Measurements from ENCODE around the gene RBBP5.

Gene RBBP5

DNA sequence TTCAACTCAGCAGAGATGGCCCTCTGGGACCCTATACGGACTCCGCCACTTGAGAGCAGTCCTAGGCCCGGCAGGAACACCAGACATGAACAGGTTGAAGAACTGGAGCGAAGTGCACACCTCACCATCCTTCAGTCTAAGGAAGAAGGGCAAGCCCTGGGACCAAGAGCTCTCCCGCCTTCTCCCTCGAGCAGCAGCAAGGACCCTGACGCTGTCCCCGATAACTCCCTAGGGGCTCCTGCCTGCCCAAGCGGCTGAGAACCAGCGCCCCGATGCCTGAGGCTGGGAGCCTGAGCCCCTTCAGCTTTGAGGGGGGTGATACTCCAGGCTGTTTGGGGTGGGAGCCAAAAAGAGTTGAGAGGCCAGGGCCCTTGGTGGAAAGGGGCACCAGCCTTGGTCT lies 47.7 kb downstream of the RBBP5 start:
- no peak for DNase-seq (ENCODE audit: low read depth in 2 of 2)

DNA sequence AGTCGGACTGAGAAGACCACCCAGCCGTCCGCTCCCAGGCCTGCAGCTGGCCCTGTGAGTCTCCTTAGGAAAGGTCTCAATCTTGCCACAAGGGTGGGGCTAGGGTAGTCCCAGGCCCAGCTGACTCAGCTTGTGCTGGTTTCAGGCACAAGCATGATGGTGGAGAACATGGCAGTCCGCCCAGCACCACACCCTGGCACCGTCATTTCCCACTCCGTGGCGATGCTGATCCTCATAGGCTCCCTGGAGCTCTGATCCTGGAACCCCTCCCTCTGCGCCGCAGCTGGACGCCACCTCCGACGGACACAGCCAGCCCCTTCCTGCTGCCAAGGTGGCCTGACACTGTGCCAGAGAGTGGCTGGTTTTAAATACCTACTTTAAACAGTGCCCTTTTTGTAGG lies 48.3 kb downstream of the RBBP5 start:
- DNase-seq (ENCODE audit: low read depth in 2 of 2), result no peak

DNA sequence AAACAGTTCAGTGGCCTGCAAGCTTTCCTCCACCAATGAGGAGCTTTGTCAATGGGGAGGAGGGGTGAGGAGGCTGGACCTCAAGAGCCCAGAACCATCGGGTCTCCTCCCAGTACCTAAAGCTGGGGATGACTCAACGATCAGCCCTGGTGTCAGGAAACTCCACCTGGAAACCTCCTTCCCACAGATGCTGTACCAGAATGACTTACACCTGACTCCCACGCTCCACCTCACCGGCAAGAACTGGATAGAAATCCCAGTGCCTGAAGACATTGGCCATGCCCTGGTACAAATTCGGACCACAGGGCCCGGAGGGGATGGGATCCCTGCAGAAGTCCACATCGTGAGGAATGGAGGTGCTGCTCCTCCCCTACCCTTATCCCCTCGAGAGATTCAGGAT lies 48.9 kb downstream of the RBBP5 start:
- no peak for DNase-seq (ENCODE audit: low read depth in 2 of 2)

DNA sequence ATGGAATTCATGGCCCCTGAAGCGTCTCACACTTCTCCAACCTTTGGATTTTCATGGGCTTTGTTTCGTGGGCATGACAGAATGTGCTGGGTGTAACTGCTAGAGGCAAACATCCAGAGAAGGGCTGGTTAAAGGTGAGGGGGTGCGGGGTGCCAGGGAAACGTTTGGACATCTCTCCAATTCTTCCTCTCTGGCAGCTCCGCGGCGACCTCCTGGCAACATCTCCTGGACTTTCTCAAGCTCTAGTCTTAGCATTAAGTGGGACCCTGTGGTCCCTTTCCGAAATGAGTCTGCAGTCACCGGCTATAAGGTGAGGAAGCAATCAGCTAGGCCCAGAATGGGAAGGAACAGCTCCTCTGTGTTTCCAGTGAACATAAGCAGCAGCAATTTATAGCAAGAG lies 49.5 kb downstream of the RBBP5 start:
- DNase-seq (ENCODE audit: low read depth in 2 of 2), result no peak

DNA sequence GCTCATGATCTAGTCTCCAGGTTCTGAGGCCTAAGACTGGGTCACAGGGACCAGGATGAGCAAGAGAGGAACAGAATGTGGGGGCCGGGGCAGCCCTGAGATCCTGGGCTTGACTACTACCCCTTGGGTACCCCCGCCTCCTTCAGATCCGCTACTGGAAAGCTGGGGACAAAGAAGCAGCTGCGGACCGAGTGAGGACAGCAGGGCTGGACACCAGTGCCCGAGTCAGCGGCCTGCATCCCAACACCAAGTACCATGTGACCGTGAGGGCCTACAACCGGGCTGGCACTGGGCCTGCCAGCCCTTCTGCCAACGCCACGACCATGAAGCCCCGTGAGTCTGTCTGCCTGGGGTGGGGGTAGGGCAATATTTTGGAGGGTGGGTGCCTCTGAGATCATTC lies 50.0 kb downstream of the RBBP5 start:
- no peak for DNase-seq (ENCODE audit: low read depth in 2 of 2)

DNA sequence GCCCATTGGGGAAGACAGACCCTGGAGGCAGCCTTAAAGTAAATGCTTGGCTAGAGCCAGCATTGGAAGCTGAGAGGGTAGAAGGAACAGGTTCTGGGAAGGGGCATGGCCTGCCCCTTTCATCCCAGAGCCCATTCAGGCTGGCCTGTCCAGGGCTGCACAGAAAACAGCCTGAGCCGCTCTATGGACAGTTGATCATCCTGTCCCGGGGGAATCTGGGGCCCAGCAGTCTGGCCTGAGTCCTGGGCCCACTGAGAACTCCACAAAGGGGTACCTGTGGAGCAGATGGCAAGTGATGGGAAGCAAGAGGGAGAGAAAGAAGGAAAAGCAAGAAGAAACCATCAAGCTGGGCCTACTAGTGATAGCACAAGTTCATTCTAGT lies 50.8 kb downstream of the RBBP5 start:
- no peak for DNase-seq (ENCODE audit: low read depth in 2 of 2)

DNA sequence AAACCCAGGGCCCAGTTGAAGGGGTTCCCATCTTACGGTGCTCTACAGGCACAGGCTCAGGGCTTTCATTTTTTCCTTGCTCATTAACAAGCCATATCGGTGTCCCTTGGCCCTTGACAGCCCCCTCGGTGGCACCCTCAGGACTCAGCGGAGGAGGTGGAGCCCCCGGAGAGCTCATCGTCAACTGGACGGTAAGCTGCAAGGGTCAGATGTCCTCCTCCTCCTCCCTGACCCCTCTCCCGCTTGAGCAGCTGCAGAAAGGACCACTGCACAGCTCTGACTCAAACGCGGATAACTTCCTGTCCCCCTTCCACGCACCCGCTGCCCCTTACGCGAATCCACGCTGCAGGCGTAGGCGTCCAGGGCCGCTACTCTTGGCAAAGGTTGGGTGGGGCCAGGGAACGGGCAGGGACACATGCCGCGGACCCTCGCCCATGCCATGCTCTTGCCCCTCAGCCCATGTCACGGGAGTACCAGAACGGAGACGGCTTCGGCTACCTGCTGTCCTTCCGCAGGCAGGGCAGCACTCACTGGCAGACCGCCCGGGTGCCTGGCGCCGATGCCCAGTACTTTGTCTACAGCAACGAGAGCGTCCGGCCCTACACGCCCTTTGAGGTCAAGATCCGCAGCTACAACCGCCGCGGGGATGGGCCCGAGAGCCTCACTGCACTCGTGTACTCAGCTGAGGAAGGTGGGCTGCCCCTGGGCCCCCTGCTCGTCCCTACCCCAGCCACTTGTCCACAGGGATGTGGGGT lies 52.2 kb downstream of the RBBP5 start:
- no peak for DNase-seq (ENCODE audit: low read depth in 2 of 2)

DNA sequence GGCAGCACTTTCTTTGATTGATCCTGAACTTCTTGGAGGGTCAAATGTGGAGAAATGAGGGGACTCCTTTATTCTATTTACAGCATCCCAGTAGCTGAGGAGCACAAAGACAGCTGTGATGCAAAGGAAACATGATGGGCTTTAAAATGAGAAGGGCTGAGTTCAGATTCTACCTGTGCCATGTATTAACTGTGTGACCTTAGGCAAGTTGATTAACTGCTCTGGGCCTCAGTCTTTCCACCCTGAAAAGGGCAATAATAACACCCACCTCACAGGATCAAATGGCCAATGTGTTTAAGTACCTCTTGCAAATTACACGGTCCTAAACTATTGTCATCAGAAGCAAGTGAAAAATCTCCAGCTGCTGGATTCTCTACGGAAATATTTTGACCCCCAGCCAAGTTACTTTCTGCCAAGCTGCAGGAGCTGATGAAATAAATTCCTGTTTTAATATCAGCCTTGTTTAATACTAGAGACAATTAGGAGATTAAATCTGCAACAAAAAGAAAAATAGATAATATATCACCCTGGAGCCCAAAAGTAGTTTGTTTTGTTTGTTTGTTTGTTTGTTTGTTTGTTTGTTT lies 53.2 kb downstream of the RBBP5 start:
- DNase-seq (ENCODE audit: low read depth in 2 of 2), result no peak

DNA sequence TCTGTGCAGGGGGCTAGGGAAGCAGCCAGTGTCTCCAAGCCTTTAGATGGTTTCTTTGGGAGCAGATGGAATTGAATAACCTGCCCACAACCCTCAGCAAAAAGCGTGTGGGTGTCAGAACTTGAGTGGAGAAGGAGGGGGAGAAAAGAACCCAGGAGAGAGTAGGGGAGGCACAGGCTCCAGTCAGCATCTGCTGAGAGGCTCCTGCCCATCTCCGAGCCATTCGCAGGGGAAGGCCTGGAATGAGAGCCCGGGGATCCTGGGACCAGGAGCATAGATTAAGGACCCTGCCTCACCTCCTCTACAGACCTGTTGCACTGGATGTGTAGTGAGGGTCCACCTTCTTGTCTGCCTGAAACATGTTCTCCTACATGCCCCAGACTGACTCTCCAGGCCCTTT lies 53.8 kb downstream of the RBBP5 start:
- DNase-seq (ENCODE audit: low read depth in 2 of 2), result no peak

DNA sequence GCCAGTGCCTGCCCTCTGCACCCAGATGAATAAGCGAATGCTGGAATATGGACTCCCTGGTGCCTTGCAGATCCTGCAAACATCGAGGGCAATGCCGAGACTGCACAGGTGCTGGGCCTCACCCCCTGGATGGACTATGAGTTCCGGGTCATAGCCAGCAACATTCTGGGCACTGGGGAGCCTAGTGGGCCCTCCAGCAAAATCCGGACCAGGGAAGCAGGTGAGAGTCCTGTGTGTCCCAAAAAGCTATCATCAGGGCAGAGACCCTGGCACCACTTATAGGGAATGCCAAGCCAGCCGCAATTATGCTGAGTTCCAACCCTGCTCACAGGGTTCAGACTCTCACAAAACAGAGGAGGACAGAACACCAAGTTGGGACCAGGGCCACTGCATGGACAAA lies 54.7 kb downstream of the RBBP5 start:
- DNase-seq (ENCODE audit: low read depth in 2 of 2), result no peak

DNA sequence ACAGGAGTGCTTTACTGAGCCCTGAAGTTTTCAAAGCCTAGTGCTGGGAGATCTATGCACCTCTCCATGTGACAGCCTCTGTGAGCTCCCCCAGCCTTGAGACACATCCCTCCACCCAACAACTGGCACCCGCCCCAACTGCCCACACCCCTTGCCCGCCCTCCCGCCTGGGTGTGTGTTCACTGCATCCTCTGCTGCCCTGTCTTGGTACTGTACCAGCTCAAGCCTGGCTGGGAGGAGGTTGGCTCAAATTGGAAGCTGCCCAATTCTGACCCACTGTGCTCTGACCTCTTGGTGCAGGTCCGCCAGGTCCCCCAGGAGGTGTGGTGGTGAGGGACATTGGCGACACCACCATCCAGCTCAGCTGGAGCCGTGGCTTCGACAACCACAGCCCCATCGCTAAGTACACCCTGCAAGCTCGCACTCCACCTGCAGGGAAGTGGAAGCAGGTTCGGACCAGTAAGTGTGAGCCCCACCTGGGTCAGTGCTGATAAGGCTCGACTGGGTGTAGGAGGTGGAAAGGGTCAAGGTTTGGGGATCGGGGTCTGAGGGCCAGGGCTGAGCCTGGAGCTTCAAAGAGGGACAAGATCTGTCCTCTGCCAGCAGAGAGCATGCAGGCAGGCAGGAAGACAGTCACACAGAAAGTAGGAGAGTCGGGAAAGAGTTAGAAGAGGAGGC lies 55.5 kb downstream of the RBBP5 start:
- no peak for DNase-seq (ENCODE audit: low read depth in 2 of 2)

DNA sequence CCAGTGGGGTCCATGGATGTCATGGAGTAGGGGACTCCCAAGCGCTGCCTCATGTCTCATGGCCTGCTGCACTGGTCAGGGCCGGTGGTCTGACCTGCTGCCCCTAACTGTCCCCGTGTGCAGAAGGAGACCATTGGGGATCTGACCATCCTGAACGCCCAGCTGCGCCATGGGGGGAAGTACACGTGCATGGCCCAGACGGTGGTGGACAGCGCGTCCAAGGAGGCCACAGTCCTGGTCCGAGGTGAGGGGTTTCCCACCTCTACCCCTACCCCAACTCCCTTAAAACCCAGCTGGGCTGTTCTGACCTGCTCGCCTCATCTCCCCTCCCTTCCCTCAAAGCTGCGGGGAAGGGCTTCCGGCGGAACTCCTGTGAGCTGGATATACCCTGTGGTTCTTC lies 56.1 kb downstream of the RBBP5 start:
- no peak for DNase-seq (ENCODE audit: low read depth in 2 of 2)

DNA sequence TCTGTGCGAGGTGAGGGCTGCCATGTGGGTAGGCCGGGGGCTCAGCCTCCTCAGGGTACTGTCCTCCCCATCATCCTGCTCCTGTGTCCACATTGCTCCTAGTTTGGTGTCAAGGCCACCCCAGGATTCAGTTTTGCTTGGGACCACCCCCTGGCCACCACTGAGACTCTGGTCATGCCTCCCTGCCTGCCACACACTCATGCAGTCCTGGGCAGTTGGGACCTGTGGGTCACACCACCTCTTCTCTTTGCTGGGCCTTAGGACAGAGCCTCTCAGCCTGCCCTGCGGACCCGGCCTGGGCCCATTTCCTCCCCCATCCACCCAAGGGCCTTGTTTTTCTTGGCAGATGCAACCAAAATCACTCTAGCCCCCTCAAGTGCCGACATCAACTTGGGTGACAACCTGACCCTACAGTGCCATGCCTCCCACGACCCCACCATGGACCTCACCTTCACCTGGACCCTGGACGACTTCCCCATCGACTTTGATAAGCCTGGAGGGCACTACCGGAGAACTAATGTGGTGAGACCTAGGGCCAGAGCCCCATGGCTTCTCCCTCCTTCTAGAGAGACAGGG lies 56.9 kb downstream of the RBBP5 start:
- no peak for DNase-seq (ENCODE audit: low read depth in 2 of 2)

DNA sequence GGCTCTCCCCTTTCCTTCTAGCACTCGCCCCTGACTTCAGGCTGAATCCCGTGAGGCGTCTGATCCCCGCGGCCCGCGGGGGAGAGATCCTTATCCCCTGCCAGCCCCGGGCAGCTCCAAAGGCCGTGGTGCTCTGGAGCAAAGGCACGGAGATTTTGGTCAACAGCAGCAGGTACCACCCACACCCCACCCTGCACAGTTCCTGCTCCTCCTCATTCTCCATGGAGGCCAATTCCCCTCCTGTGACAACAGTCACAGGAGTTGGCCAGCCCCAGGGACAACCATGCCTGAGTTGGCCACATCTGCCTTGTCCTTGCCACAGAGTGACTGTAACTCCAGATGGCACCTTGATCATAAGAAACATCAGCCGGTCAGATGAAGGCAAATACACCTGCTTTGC lies 57.5 kb downstream of the RBBP5 start:
- DNase-seq (ENCODE audit: low read depth in 2 of 2), result no peak

DNA sequence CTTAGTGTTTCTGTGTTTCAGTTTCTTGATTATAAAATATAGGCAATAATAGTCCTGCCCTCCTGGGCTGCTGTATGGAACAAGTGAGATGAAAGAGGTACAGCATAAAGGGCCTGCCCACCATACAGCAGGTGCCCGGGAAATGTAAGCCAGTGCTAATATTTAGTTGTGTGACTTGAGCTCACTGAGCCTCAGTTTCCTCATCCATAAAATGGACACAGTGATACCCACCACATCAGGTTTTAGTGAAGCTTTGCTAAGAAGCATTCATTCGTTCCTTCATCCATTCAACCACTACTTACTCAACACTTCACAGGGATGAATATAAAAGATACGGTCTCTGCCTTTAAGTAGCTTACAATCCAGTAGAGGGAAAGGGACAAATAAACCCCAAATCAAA lies 58.9 kb downstream of the RBBP5 start:
- no peak for DNase-seq (ENCODE audit: low read depth in 2 of 2)

DNA sequence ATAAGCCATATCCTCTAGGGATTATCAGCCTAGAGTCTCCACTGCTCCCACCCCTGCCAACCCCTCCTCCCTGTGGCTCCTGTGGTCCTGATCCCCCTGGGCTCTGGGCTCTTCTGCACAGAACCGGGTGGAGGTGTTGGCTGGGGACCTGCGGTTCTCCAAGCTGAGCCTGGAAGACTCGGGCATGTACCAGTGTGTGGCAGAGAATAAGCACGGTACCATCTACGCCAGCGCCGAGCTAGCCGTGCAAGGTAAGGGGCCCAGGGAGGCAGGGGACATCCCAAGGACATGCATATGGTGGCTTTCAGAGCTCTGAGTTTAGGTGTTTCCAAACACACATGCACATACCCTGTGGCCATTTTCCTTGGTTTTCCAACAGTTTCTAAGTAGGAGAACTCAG lies 59.5 kb downstream of the RBBP5 start:
- DNase-seq (ENCODE audit: low read depth in 2 of 2), result no peak

DNA sequence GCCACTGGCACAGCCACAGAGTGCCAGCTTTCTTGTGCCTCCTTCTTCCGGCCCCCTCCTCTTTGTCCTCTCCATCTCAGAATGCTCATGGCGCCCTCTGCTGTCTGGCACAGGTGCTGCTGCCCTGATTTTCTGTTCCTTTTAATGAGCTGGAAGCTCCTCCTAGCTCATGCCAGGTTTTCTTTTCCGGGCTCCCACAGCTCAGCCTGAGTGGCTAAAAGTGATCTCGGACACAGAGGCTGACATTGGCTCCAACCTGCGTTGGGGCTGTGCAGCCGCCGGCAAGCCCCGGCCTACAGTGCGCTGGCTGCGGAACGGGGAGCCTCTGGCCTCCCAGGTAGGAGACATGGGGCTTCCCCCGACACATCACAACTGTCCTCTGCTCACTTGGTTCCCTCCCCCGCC lies 60.1 kb downstream of the RBBP5 start:
- DNase-seq (ENCODE audit: low read depth in 2 of 2), result peak; percentile 49 to 70

DNA sequence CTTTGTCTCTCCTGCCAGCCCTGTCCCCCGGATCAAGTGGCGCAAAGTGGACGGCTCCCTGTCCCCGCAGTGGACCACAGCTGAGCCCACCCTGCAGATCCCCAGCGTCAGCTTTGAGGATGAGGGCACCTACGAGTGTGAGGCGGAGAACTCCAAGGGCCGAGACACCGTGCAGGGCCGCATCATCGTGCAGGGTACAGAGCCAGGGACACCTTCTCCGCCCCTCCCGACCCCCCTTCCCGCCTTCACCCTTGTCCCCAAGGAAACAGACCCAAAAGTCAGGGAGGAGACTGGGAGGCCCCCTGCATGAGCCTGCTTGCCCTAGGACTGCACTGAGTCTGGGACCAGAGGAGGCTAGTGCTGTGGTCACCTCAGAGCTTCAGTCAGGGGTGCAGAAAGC lies 60.6 kb downstream of the RBBP5 start:
- DNase-seq (ENCODE audit: low read depth in 2 of 2), result no peak

DNA sequence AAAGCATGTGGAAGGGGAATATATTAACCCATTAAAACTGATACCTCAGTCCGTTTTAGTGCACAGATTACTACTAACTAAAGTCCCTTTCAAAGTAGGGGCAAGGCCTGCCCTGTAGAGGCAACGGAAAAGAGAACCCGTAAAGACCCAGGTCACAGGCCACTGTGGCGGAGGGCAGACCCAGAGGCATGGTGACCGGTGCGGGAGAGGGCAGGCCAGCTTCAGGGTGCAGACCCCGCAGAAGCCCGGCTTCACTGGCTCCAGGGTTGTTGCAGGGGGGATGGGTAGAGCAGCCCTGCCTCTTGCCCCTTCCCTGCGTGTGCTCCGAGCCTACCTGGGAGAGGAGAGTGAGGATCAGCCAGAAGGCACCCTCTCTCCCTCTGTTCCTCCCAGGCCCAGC lies 61.0 kb downstream of the RBBP5 start:
- DNase-seq (ENCODE audit: low read depth in 2 of 2), result no peak

DNA sequence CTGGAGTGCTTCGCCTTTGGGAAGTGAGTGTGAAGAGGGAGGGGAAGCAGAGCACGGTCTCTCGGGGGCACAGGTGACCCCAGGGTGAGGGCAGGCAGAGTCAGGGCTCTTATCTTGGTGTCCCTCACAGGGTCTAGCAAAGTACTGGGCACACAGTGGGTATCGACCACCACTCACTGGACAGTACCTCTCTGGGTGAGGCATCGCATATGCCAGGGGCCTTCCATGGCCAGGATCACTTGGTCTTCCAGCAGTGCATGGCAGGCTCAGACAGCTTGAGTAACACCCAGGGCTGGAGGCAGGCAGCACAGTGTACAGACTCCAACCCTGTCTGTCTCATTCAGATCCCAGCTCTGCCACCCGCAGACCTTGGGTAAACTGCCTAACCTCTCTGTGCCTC lies 62.1 kb downstream of the RBBP5 start:
- DNase-seq (ENCODE audit: low read depth in 2 of 2), result no peak

DNA sequence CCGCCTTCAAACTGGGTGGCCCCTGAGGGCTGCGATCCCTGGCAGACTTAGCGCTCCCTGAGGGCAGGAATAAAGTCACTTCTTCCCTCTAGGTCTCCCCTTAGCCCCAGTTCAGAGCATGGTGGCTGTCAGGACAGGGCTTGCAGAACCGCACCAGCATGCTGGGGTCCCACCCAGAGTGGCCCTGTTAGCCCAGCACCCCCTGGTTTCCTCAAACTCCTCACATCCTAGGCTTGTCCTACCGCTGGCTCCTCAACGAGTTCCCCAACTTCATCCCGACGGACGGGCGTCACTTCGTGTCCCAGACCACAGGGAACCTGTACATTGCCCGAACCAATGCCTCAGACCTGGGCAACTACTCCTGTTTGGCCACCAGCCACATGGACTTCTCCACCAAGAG lies 62.9 kb downstream of the RBBP5 start:
- DNase-seq (ENCODE audit: low read depth in 2 of 2), result no peak

DNA sequence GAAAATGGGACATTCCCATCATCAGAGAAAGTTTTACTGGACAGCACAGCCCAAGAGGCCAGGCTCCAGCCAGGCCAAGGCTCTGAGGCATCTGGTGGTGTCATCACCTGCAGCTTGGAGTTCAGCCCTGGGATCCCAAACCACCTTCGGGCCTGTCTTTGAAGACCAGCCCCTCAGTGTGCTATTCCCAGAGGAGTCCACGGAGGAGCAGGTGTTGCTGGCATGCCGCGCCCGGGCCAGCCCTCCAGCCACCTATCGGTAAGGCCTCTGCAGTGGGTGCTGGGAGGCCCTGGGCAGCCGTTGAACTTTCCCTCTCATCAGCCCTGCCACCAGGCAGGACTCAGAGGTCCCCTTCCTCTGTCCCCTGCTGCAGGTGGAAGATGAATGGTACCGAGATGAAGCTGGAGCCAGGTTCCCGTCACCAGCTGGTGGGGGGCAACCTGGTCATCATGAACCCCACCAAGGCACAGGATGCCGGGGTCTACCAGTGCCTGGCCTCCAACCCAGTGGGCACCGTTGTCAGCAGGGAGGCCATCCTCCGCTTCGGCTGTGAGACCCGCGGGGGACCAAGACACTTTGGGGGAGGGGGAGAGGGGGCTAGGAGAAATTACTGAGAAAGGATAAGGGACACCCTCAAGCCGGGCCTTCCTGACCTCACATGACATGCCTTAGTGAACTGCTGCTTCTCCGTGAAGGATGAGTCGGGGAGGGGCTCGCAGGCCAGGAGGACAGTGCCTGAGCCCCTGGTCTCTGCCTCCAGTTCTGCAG lies 63.8 kb downstream of the RBBP5 start:
- DNase-seq (ENCODE audit: low read depth in 2 of 2), result no peak
